Mesenchymal stem cell (in vitro differentiated cells and primary cell): ENCODE results near the gene RNF223.
"Not testable (repeated sequence)": the region's sequence is repeated elsewhere in the genome, so short reads cannot be mapped to it uniquely, and the experiment has no call there.

Source experiments
- DNase-seq: peaks from one replicate; pipeline ENCODE4 v3.0.0-alpha.2; 2013
- H2AFZ ChIP-seq: one replicate; pipeline ENCODE4 v1.6.1; 2013; ENCODE audit warnings: low read depth, mild to moderate bottlenecking, control low read depth, inconsistent platforms, low read length, moderate library complexity
- H2AK5ac ChIP-seq: 2 replicates; pipeline ENCODE4 v1.6.1; 2013; ENCODE audit warnings: low read length, moderate library complexity, mild to moderate bottlenecking, inconsistent platforms; ENCODE audit not compliant: severe bottlenecking
- H2BK120ac ChIP-seq: one replicate; pipeline ENCODE4 v1.6.1; 2013; ENCODE audit warnings: low read depth, mild to moderate bottlenecking, inconsistent platforms, low read length, moderate library complexity
- H2BK12ac ChIP-seq, 2 experiments: one replicate each; pipeline ENCODE4 v1.6.1; 2013; ENCODE audit warnings: inconsistent platforms in 2 of 2, low read length in 2 of 2, mild to moderate bottlenecking in 2 of 2, moderate library complexity in 2 of 2, control low read depth in 1 of 2
- H2BK15ac ChIP-seq: one replicate; pipeline ENCODE4 v1.6.1; 2013; ENCODE audit warnings: mild to moderate bottlenecking, low read depth, inconsistent platforms; ENCODE audit not compliant: poor library complexity, severe bottlenecking
- H2BK5ac ChIP-seq: 2 replicates; pipeline ENCODE4 v1.6.1; 2013; ENCODE audit warnings: low read depth, mild to moderate bottlenecking, low read length, control low read depth, inconsistent platforms; ENCODE audit not compliant: poor library complexity, severe bottlenecking
- H3K14ac ChIP-seq, 2 experiments: one replicate each; pipeline ENCODE4 v1.6.1; 2013; ENCODE audit warnings: inconsistent platforms in 2 of 2, low read length in 2 of 2, control low read depth in 1 of 2, mild to moderate bottlenecking in 1 of 2, moderate library complexity in 1 of 2
- H3K18ac ChIP-seq, 2 experiments: one replicate each; pipeline ENCODE4 v1.6.1; 2013; ENCODE audit warnings: inconsistent platforms in 2 of 2, low read length in 2 of 2, control low read depth in 1 of 2, low read depth in 1 of 2, mild to moderate bottlenecking in 1 of 2
- H3K23ac ChIP-seq, 2 experiments: one replicate each; pipeline ENCODE4 v1.6.1; 2013; ENCODE audit warnings: inconsistent platforms in 2 of 2, low read length in 2 of 2, mild to moderate bottlenecking in 2 of 2, moderate library complexity in 2 of 2, control low read depth in 1 of 2
- H3K27ac ChIP-seq: 2 replicates; pipeline ENCODE4 v1.5.1; 2013; ENCODE audit warnings: mild to moderate bottlenecking, moderate library complexity, low read length, control low read depth, inconsistent platforms; ENCODE audit not compliant: poor library complexity, severe bottlenecking
- H3K27me3 ChIP-seq, 2 experiments: 2 replicates each; pipeline versions ENCODE4 v1.6.1 to v1.7.0; 2013; ENCODE audit warnings: low read length in 2 of 2, mild to moderate bottlenecking in 2 of 2, moderate library complexity in 2 of 2, control low read depth in 1 of 2, inconsistent platforms in 1 of 2; ENCODE audit not compliant: control insufficient read depth in 1 of 2, insufficient read depth in 1 of 2
- H3K36me3 ChIP-seq, 2 experiments: 2 replicates each; pipeline versions ENCODE4 v1.6.1 to v1.7.0; 2013; ENCODE audit warnings: low read length in 2 of 2, control low read depth in 1 of 2, inconsistent platforms in 1 of 2, low read depth in 1 of 2, mild to moderate bottlenecking in 1 of 2; ENCODE audit not compliant: insufficient read depth in 2 of 2, control insufficient read depth in 1 of 2
- H3K4ac ChIP-seq, 2 experiments: one replicate each; pipeline ENCODE4 v1.6.1; 2013; ENCODE audit warnings: inconsistent platforms in 2 of 2, low read length in 2 of 2, mild to moderate bottlenecking in 2 of 2, moderate library complexity in 2 of 2, control low read depth in 1 of 2, low read depth in 1 of 2
- H3K4me1 ChIP-seq: 2 replicates; pipeline ENCODE4 v1.6.1; 2013; ENCODE audit warnings: low read depth, low read length, control low read depth; ENCODE audit not compliant: control insufficient read depth, insufficient read depth
- H3K4me2 ChIP-seq: 2 replicates; pipeline ENCODE4 v1.6.1; 2013; ENCODE audit warnings: low read length, mild to moderate bottlenecking, inconsistent platforms; ENCODE audit not compliant: poor library complexity, severe bottlenecking
- H3K4me3 ChIP-seq, 2 experiments: 2 replicates each; pipeline versions ENCODE4 v1.5.1 to v1.7.0; 2013; ENCODE audit warnings: low read length in 2 of 2, mild to moderate bottlenecking in 2 of 2, control low read depth in 1 of 2, low read depth in 1 of 2; ENCODE audit not compliant: insufficient read depth in 1 of 2
- H3K79me1 ChIP-seq: replicated peaks from 2 replicates; pipeline ENCODE4 v1.6.1; 2013; ENCODE audit warnings: mild to moderate bottlenecking, control low read depth, low read length, inconsistent platforms; ENCODE audit not compliant: poor library complexity, severe bottlenecking
- H3K9ac ChIP-seq: 2 replicates; pipeline ENCODE4 v1.7.0; 2013; ENCODE audit warnings: mild to moderate bottlenecking, low read length, moderate library complexity
- H3K9me3 ChIP-seq: 2 replicates; pipeline ENCODE4 v1.7.0; 2013; ENCODE audit warnings: mild to moderate bottlenecking, low read length; ENCODE audit not compliant: control insufficient read depth
- H4K8ac ChIP-seq: one replicate; pipeline ENCODE4 v1.6.1; 2013; ENCODE audit warnings: inconsistent platforms, mild to moderate bottlenecking, low read length, moderate library complexity
- H4K91ac ChIP-seq: one replicate; pipeline ENCODE4 v1.6.1; 2013; ENCODE audit warnings: mild to moderate bottlenecking, low read length, inconsistent platforms
- WGBS: methylation state at CpG from one replicate; pipeline ENCODE4 v1.1.7; 2013; ENCODE audit warnings: mixed read lengths; 5-methylcytosine and 5-hydroxymethylcytosine counted together

The RNF223 gene

GRCh38 chr1:1067860-1068516, 6.1 kb downstream of the RNF223 start:
- Histone ChIP-seq H3K14ac (no peak overlapping the region), H2AFZ (no peak overlapping the region), H2BK12ac (no peak overlapping the region), H3K9ac (no peak overlapping the region), H3K27me3 (peaks cover 0 to 65% of the 10 kb centered on the region in 2 experiments), H3K9me3 (no peaks in the 10 kb centered on the region), H3K18ac (no peak overlapping the region), H4K8ac (peak overlapping the region; percentile 58), H3K4ac (no peak overlapping the region), H2BK120ac (no peak overlapping the region), H2AK5ac (no peak overlapping the region), H3K79me1 (peaks cover 1% of the 10 kb centered on the region), H2BK15ac (no peak overlapping the region), H4K91ac (no peak overlapping the region), H3K23ac (no peak overlapping the region), H3K4me2 (peak overlapping the region; percentile 69), H2BK5ac (no peak overlapping the region), H3K36me3 (peaks cover 0 to 12% of the 10 kb centered on the region in 2 experiments), H3K4me1 (peaks cover 49% of the 10 kb centered on the region), H3K4me3 (peak overlapping the region in 1 of 2 experiments; percentile 91), H3K27ac (no peak overlapping the region)
- 71% methylated on average over 31 of the region's 32 CpGs for WGBS
- DNase-seq = no peak

- no peak overlapping the region for H2BK12ac ChIP-seq
Observed at GRCh38 chr1:1067284-1067859, 6.7 kb downstream of the RNF223 start.

GRCh38 chr1:1066403-1067283, 7.5 kb downstream of the RNF223 start:
- H2BK15ac ChIP-seq = no peak overlapping the region
- H3K27me3 ChIP-seq = peaks cover 0 to 67% of the 10 kb centered on the region in 2 experiments
- H2AK5ac ChIP-seq = peak overlapping the region; percentile 30
- H3K4me3 ChIP-seq = no peak overlapping the region
- H4K8ac ChIP-seq = no peak overlapping the region
- peak; percentile 32 for DNase-seq
- no peak overlapping the region for H2AFZ ChIP-seq
- no peak overlapping the region for H3K4ac ChIP-seq
- H3K9ac ChIP-seq = no peak overlapping the region
- no peak overlapping the region for H3K27ac ChIP-seq
- peaks cover 62% of the 10 kb centered on the region for H3K4me1 ChIP-seq
- no peak overlapping the region for H2BK12ac ChIP-seq
- no peak overlapping the region for H3K18ac ChIP-seq
- H3K36me3 ChIP-seq = peaks cover 0 to 12% of the 10 kb centered on the region in 2 experiments
- 72% methylated on average over 27 of the region's 27 CpGs for WGBS
- peaks cover 4% of the 10 kb centered on the region for H3K79me1 ChIP-seq
- H4K91ac ChIP-seq = peak overlapping the region; percentile 21
- no peak overlapping the region for H3K23ac ChIP-seq
- no peaks in the 10 kb centered on the region for H3K9me3 ChIP-seq
- no peak overlapping the region for H2BK5ac ChIP-seq
- no peak overlapping the region for H3K14ac ChIP-seq
- no peak overlapping the region for H2BK120ac ChIP-seq
- H3K4me2 ChIP-seq = no peak overlapping the region

More at GRCh38 chr1:1067284-1067859, 6.7 kb downstream of the RNF223 start:
- no peak overlapping the region for H4K91ac ChIP-seq
- peaks cover 0 to 12% of the 10 kb centered on the region in 2 experiments for H3K36me3 ChIP-seq
- H3K18ac ChIP-seq = no peak overlapping the region
- H3K9me3 ChIP-seq = no peaks in the 10 kb centered on the region
- peaks cover 55% of the 10 kb centered on the region for H3K4me1 ChIP-seq
- peaks cover 0 to 66% of the 10 kb centered on the region in 2 experiments for H3K27me3 ChIP-seq
- H2BK5ac ChIP-seq = no peak overlapping the region
- WGBS = 96% methylated on average over 54 of the region's 54 CpGs
- no peak overlapping the region for H3K27ac ChIP-seq
- H2BK120ac ChIP-seq = no peak overlapping the region
- peak overlapping the region in 1 of 2 experiments; percentile 2 for H3K4me3 ChIP-seq
- no peak overlapping the region for H3K9ac ChIP-seq
- no peak overlapping the region for H3K14ac ChIP-seq
- no peak overlapping the region for H3K4me2 ChIP-seq
- H3K4ac ChIP-seq = no peak overlapping the region
- H2AFZ ChIP-seq = no peak overlapping the region
- H2BK15ac ChIP-seq = no peak overlapping the region
- H3K23ac ChIP-seq = no peak overlapping the region
- H3K79me1 ChIP-seq = peaks cover 3% of the 10 kb centered on the region
- DNase-seq = no peak
- no peak overlapping the region for H2AK5ac ChIP-seq
- H4K8ac ChIP-seq = peak overlapping the region; percentile 58

- not testable (repeated sequence) for H3K9ac ChIP-seq, H3K18ac ChIP-seq, H3K27ac ChIP-seq, H2BK12ac ChIP-seq, H3K14ac ChIP-seq, H4K91ac ChIP-seq, H3K4me3 ChIP-seq, H2BK5ac ChIP-seq, H2AK5ac ChIP-seq, H2BK15ac ChIP-seq, H3K23ac ChIP-seq, H3K9me3 ChIP-seq, DNase-seq, H3K4me2 ChIP-seq, H3K79me1 ChIP-seq, H2BK120ac ChIP-seq, H2AFZ ChIP-seq, H4K8ac ChIP-seq, H3K4ac ChIP-seq
- Histone ChIP-seq H3K4me1 (peaks cover 64% of the 10 kb centered on the region), H3K36me3 (peaks cover 0 to 12% of the 10 kb centered on the region in 2 experiments), H3K27me3 (peaks cover 0 to 72% of the 10 kb centered on the region in 2 experiments)
- WGBS = 72% methylated on average over 7 of the region's 11 CpGs
Observed at GRCh38 chr1:1065940-1066304, 8.2 kb downstream of the RNF223 start.
